ENCODE results near the gene RNF26.

The RNF26 gene

GRCh38 chr11:119342023-119342300 lies 7.6 kb downstream of the RNF26 start:
- TF ChIP-seq CTCF (IDR thresholded peaks at IDR 0.05; ENCODE audit: poor library complexity, severe bottlenecking) = no peak
- H3K27me3 ChIP-seq (ENCODE audit: insufficient read depth, poor library complexity, severe bottlenecking) = peaks cover 15% of the 10 kb centered on the region

GRCh38 chr11:119342362-119343130 lies 8.2 kb downstream of the RNF26 start:
- DNase-seq (ENCODE audit: low spot score) (peak; percentile 51), ATAC-seq (ENCODE audit: low read depth) (no peak)
- no peaks in the 10 kb centered on the region for H3K9me3 ChIP-seq (ENCODE audit: severe bottlenecking)
- no peak overlapping the region for H3K27ac ChIP-seq (ENCODE audit: poor library complexity, severe bottlenecking)
- H3K4me1 ChIP-seq (ENCODE audit: insufficient read depth, poor library complexity, severe bottlenecking) = peaks cover 5% of the 10 kb centered on the region
- H3K36me3 ChIP-seq (ENCODE audit: low read depth) = no peaks in the 10 kb centered on the region
- no peak overlapping the region for H3K4me3 ChIP-seq (ENCODE audit: severe bottlenecking)
- peaks cover 15% of the 10 kb centered on the region for H3K27me3 ChIP-seq (ENCODE audit: insufficient read depth, poor library complexity, severe bottlenecking)
- TF ChIP-seq CTCF (IDR thresholded peaks at IDR 0.05; ENCODE audit: poor library complexity, severe bottlenecking) = no peak

More at GRCh38 chr11:119342023-119342300, 7.6 kb downstream of the RNF26 start:
- ATAC-seq (ENCODE audit: low read depth) (no peak), DNase-seq (ENCODE audit: low spot score) (peak; percentile 35)
- Histone ChIP-seq H3K4me1 (ENCODE audit: insufficient read depth, poor library complexity, severe bottlenecking) (peaks cover 10% of the 10 kb centered on the region), H3K9me3 (ENCODE audit: severe bottlenecking) (no peaks in the 10 kb centered on the region), H3K27ac (ENCODE audit: poor library complexity, severe bottlenecking) (no peak overlapping the region), H3K36me3 (ENCODE audit: low read depth) (peaks cover 4% of the 10 kb centered on the region; the same call in 1 of the 2 replicates), H3K4me3 (ENCODE audit: severe bottlenecking) (no peak overlapping the region)

- DNase-seq (ENCODE audit: low spot score) = no peak
- no peaks in the 10 kb centered on the region for H3K36me3 ChIP-seq (ENCODE audit: low read depth)
Measured at GRCh38 chr11:119343726-119344125, 9.4 kb downstream of the RNF26 start.

GRCh38 chr11:119344291-119345010 lies 10.1 kb downstream of the RNF26 start:
- Histone ChIP-seq H3K9me3 (ENCODE audit: severe bottlenecking) (no peaks in the 10 kb centered on the region), H3K27ac (ENCODE audit: poor library complexity, severe bottlenecking) (no peak overlapping the region), H3K27me3 (ENCODE audit: insufficient read depth, poor library complexity, severe bottlenecking) (peaks cover 15% of the 10 kb centered on the region), H3K36me3 (ENCODE audit: low read depth) (no peaks in the 10 kb centered on the region), H3K4me1 (ENCODE audit: insufficient read depth, poor library complexity, severe bottlenecking) (no peaks in the 10 kb centered on the region), H3K4me3 (ENCODE audit: severe bottlenecking) (no peak overlapping the region)
- DNase-seq (ENCODE audit: low spot score) = no peak
- TF ChIP-seq CTCF (IDR thresholded peaks at IDR 0.05; ENCODE audit: poor library complexity, severe bottlenecking) = no peak
- ATAC-seq (ENCODE audit: low read depth) = no peak

More at GRCh38 chr11:119343726-119344125, 9.4 kb downstream of the RNF26 start:
- H3K4me1 ChIP-seq (ENCODE audit: insufficient read depth, poor library complexity, severe bottlenecking) = no peaks in the 10 kb centered on the region
- no peak overlapping the region for H3K27ac ChIP-seq (ENCODE audit: poor library complexity, severe bottlenecking)
- peaks cover 15% of the 10 kb centered on the region for H3K27me3 ChIP-seq (ENCODE audit: insufficient read depth, poor library complexity, severe bottlenecking)
- no peak overlapping the region for H3K4me3 ChIP-seq (ENCODE audit: severe bottlenecking)
- no peaks in the 10 kb centered on the region for H3K9me3 ChIP-seq (ENCODE audit: severe bottlenecking)
- ATAC-seq (ENCODE audit: low read depth) = no peak
- TF ChIP-seq CTCF (IDR thresholded peaks at IDR 0.05; ENCODE audit: poor library complexity, severe bottlenecking) = no peak

GRCh38 chr11:119345685-119346084 lies 11.4 kb downstream of the RNF26 start:
- no peak overlapping the region for H3K4me3 ChIP-seq (ENCODE audit: severe bottlenecking)
- no peaks in the 10 kb centered on the region for H3K36me3 ChIP-seq (ENCODE audit: low read depth)
- TF ChIP-seq CTCF (IDR thresholded peaks at IDR 0.05; ENCODE audit: poor library complexity, severe bottlenecking) = no peak
- no peak overlapping the region for H3K27ac ChIP-seq (ENCODE audit: poor library complexity, severe bottlenecking)
- DNase-seq (ENCODE audit: low spot score) (no peak), ATAC-seq (ENCODE audit: low read depth) (no peak)
- H3K9me3 ChIP-seq (ENCODE audit: severe bottlenecking) = no peaks in the 10 kb centered on the region
- no peaks in the 10 kb centered on the region for H3K4me1 ChIP-seq (ENCODE audit: insufficient read depth, poor library complexity, severe bottlenecking)
- H3K27me3 ChIP-seq (ENCODE audit: insufficient read depth, poor library complexity, severe bottlenecking) = peaks cover 7% of the 10 kb centered on the region
